B cell (primary cell): ENCODE data around the gene ADAR. TPM values are rescaled to one million over a fixed set of nuclear protein-coding genes. Genes with fewer than 3 reads are reported as not detected.
A peak's percentile ranks its signal among the peaks of the same experiment; 100 is the strongest.

Experiments used
- ATAC-seq: fragments of 200-7000 bp; cut with Tn5 transposase; one replicate; pipeline ENCODE4 v1.10.0; 2021; ENCODE audit warnings: low read depth, mild to moderate bottlenecking, moderate number of reproducible peaks, moderate library complexity
- CTCF ChIA-PET: fragments of 350-600 bp; sonication (Branson Sonifier 250); formaldehyde crosslinking; loops from one replicate; lab custom pipeline; 2021; ENCODE audit warnings: antibody characterized with exemption, inconsistent platforms; lab: Charles Lee
- POLR2A ChIA-PET: fragments of 350-600 bp; sonication (Branson Sonifier 250); formaldehyde crosslinking; loops from one replicate; lab custom pipeline; 2021; ENCODE audit warnings: antibody characterized with exemption; lab: Charles Lee
- DNase-seq: peaks from one replicate; pipeline ENCODE4 v3.0.0; 2013
- H2AFZ ChIP-seq: 2 replicates; pipeline ENCODE4 v1.6.1; 2012; ENCODE audit warnings: mild to moderate bottlenecking, low read depth, low read length; ENCODE audit not compliant: insufficient read depth, poor library complexity, severe bottlenecking
- H3K27ac ChIP-seq, 2 donors: 1 replicate in 1 of 2; 2 replicates in 1 of 2; pipeline ENCODE4 v1.5.1; 2012 to 2013; ENCODE audit warnings: low read length in 2 of 2, mild to moderate bottlenecking in 2 of 2, moderate library complexity in 1 of 2
- H3K27me3 ChIP-seq, 4 experiments: fragments of 200-600 bp in 1 of 4; sonication (generic) in 1 of 4; replicated peaks in 1 of 4; 1 replicate in 2 of 4; 2 replicates in 2 of 4; pipeline versions ENCODE4 v1.6.1 to v1.7.0; 2013 to 2016; ENCODE audit warnings: low read length in 3 of 4, mild to moderate bottlenecking in 2 of 4, mixed read lengths in 1 of 4, moderate library complexity in 1 of 4; ENCODE audit not compliant: insufficient read depth in 4 of 4, control insufficient read depth in 3 of 4; ENCODE audit errors: control extremely low read depth in 1 of 4
- H3K36me3 ChIP-seq, 2 experiments: replicated peaks in 1 of 2; 1 replicate in 1 of 2; 2 replicates in 1 of 2; pipeline versions ENCODE4 v1.6.1 to v1.7.1; 2013; ENCODE audit warnings: low read length in 1 of 2; ENCODE audit not compliant: insufficient read depth in 2 of 2, control insufficient read depth in 1 of 2; ENCODE audit errors: control extremely low read depth in 1 of 2, extremely low read depth in 1 of 2
- H3K4me1 ChIP-seq, 2 donors: fragments of 200-600 bp in 1 of 2; sonication (generic) in 1 of 2; 1 replicate in 1 of 2; 2 replicates in 1 of 2; pipeline versions ENCODE4 v1.5.1 to v1.6.1; 2013 to 2017; ENCODE audit warnings: low read length in 2 of 2; ENCODE audit not compliant: control insufficient read depth in 2 of 2, insufficient read depth in 2 of 2
- H3K4me2 ChIP-seq: replicated peaks from 2 replicates; pipeline ENCODE3; 2012; ENCODE audit warnings: mild to moderate bottlenecking, low read depth, low read length; ENCODE audit not compliant: poor library complexity, severe bottlenecking
- H3K4me3 ChIP-seq, 5 experiments: fragments of 200-600 bp in 1 of 5; sonication (generic) in 1 of 5; 1 replicate in 3 of 5; 2 replicates in 2 of 5; pipeline versions ENCODE4 v1.5.1 to v1.7.0; 2011 to 2016; ENCODE audit warnings: low read length in 4 of 5, mild to moderate bottlenecking in 4 of 5, low read depth in 2 of 5, control low read depth in 1 of 5, moderate library complexity in 1 of 5; ENCODE audit not compliant: insufficient read depth in 1 of 5; ENCODE audit errors: control extremely low read depth in 1 of 5, extremely low read depth in 1 of 5
- H3K79me2 ChIP-seq: fragments of 200-600 bp; sonication (generic); one replicate; pipeline ENCODE4 v1.6.0; 2016; ENCODE audit warnings: low read length; ENCODE audit not compliant: control insufficient read depth, insufficient read depth
- H3K9ac ChIP-seq: fragments of 200-600 bp; sonication (generic); 2 replicates; pipeline ENCODE4 v1.6.1; 2017; ENCODE audit warnings: mild to moderate bottlenecking, low read length, moderate library complexity
- H3K9me3 ChIP-seq, 3 donors: one replicate each; pipeline versions ENCODE4 v1.6.1 to v1.7.1; 2013; ENCODE audit warnings: low read length in 2 of 3; ENCODE audit not compliant: control insufficient read depth in 2 of 3, insufficient read depth in 1 of 3; ENCODE audit errors: control extremely low read depth in 1 of 3
- H4K20me1 ChIP-seq: 2 replicates; pipeline ENCODE4 v1.6.0; 2012; ENCODE audit warnings: mild to moderate bottlenecking, low read length; ENCODE audit not compliant: insufficient read depth, control insufficient read depth, poor library complexity, severe bottlenecking
- H3K27ac Mint-ChIP-seq: one replicate; pipeline ENCODE4 v1.8.0; 2021; ENCODE audit warnings: mixed read lengths
- H3K27me3 Mint-ChIP-seq: one replicate; pipeline ENCODE4 v1.8.0; 2021; ENCODE audit warnings: mixed read lengths
- H3K4me1 Mint-ChIP-seq: one replicate; pipeline ENCODE4 v1.8.0; 2021; ENCODE audit warnings: mixed read lengths
- H3K4me3 Mint-ChIP-seq: one replicate; pipeline ENCODE4 v1.8.0; 2021; ENCODE audit warnings: mixed read lengths
- H3K9me3 Mint-ChIP-seq: one replicate; pipeline ENCODE4 v1.8.0; 2022; ENCODE audit warnings: mixed read lengths; ENCODE audit not compliant: insufficient read depth
- EZH2 ChIP-seq: IDR thresholded peaks from 2 replicates; pipeline ENCODE4 v1.6.1; 2012; ENCODE audit warnings: borderline replicate concordance, low read depth, mild to moderate bottlenecking, moderate library complexity, low read length; ENCODE audit not compliant: insufficient read depth, poor library complexity, severe bottlenecking
- WGBS: methylation state at CpG from one replicate; pipeline ENCODE4 v1.1.5; 2013; ENCODE audit warnings: missing lambda C conversion rate; ENCODE audit not compliant: insufficient coverage; 5-methylcytosine and 5-hydroxymethylcytosine counted together
- intact Hi-C: fragments of 100-400 bp; cut with micrococcal nuclease; formaldehyde crosslinking; loops from one replicate; pipeline ENCODE4 v1.10.0; 2022
- polyA plus RNA-seq: library from polyadenylated mRNA; depleted of rRNA; stranded (reverse); fragments of >200 nt; gene quantifications from 2 replicates; pipeline ENCODE4 v1.2.3, GENCODE V29; 2012
- total RNA-seq, 2 donors: library from RNA; stranded (reverse); fragments of 120-200 nt in 1 of 2; gene quantifications; 1 replicate in 1 of 2; 2 replicates in 1 of 2; pipeline versions ENCODE4 v1.2.3 to v1.2.4, GENCODE V29; 2013 to 2022
- TF ChIP-seq, protein P1 (sequence below): fragments of 200-600 bp; IDR thresholded peaks from one replicate; pipeline ENCODE4 v1.8.0; 2022; ENCODE audit warnings: antibody characterized with exemption, mild to moderate bottlenecking

The ADAR gene
- total and polyA plus RNA-seq, 2 donors (not counting 1 experiment from before 2014, with no cell fraction given), result 64.9 to 241 TPM

- 98% methylated on average over 5 of the region's 10 CpGs for WGBS
- intact Hi-C loops, result no loop called here
- ATAC-seq (no peak), DNase-seq (no peak)
- no peak overlapping the region for H2AFZ ChIP-seq
- H3K27ac ChIP-seq, result no peak overlapping the region
- H3K4me2 ChIP-seq, result no peak overlapping the region
- no peak for TF ChIP-seq EZH2
- TF ChIP-seq, protein P1, sequence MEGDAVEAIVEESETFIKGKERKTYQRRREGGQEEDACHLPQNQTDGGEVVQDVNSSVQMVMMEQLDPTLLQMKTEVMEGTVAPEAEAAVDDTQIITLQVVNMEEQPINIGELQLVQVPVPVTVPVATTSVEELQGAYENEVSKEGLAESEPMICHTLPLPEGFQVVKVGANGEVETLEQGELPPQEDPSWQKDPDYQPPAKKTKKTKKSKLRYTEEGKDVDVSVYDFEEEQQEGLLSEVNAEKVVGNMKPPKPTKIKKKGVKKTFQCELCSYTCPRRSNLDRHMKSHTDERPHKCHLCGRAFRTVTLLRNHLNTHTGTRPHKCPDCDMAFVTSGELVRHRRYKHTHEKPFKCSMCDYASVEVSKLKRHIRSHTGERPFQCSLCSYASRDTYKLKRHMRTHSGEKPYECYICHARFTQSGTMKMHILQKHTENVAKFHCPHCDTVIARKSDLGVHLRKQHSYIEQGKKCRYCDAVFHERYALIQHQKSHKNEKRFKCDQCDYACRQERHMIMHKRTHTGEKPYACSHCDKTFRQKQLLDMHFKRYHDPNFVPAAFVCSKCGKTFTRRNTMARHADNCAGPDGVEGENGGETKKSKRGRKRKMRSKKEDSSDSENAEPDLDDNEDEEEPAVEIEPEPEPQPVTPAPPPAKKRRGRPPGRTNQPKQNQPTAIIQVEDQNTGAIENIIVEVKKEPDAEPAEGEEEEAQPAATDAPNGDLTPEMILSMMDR, result no peak
- H3K36me3 ChIP-seq, result no peaks in the 10 kb centered on the region
- H3K4me1 Mint-ChIP-seq, result peaks cover 35% of the 10 kb centered on the region
- peak overlapping the region in 1 of 5 experiments; percentile 7 for H3K4me3 ChIP-seq
- no peaks in the 10 kb centered on the region for H3K9me3 Mint-ChIP-seq
- peak overlapping the region; percentile 53 for H3K27ac Mint-ChIP-seq
- ChIA-PET POLR2A (no interaction called here), CTCF (interaction anchor here (0.5 to 1.0 kb wide), 2 partner anchors 10 to 73 kb away, joined by 3 to 5 read pairs; no protein-coding TSS in a partner anchor)
- peaks cover 23 to 31% of the 10 kb centered on the region in 2 donors for H3K4me1 ChIP-seq
- H3K4me3 Mint-ChIP-seq, result no peak overlapping the region
- H3K27me3 Mint-ChIP-seq, result no peaks in the 10 kb centered on the region
- H3K27me3 ChIP-seq, result no peaks in the 10 kb centered on the region
- H4K20me1 ChIP-seq, result peaks cover 26% of the 10 kb centered on the region
- no peak overlapping the region for H3K9ac ChIP-seq
- no peaks in the 10 kb centered on the region for H3K9me3 ChIP-seq
- peaks cover 87% of the 10 kb centered on the region for H3K79me2 ChIP-seq
Observed at GRCh38 chr1:154611150-154611862, 3.3 kb upstream of the ADAR start.
